Activated naive CD4-positive, alpha-beta T cell treated with anti-CD3 and anti-CD28 coated beads for 36 hours (primary cell): Measurements from ENCODE around the gene LTB4R2. TPM values are rescaled to one million over a fixed set of nuclear protein-coding genes. Genes with fewer than 3 reads are reported as not detected.

ENCODE experiments used
- CTCF ChIA-PET: fragments of 350-600 bp; sonication (Branson Sonifier 250); formaldehyde crosslinking; loops from one replicate; lab custom pipeline; 2021; ENCODE audit warnings: antibody characterized with exemption; lab: Charles Lee
- DNase-seq: peaks from one replicate; pipeline ENCODE4 v3.0.0-alpha.2; 2020
- H3K27ac Mint-ChIP-seq: one replicate; pipeline ENCODE4 v1.8.0; 2021; ENCODE audit warnings: mild to moderate bottlenecking, mixed read lengths
- H3K27me3 Mint-ChIP-seq: one replicate; pipeline ENCODE4 v1.8.0; 2021; ENCODE audit warnings: low read depth, mixed read lengths
- H3K36me3 Mint-ChIP-seq: one replicate; pipeline ENCODE4 v1.8.0; 2021; ENCODE audit warnings: low read depth, mixed read lengths
- H3K4me1 Mint-ChIP-seq: one replicate; pipeline ENCODE4 v1.8.0; 2021; ENCODE audit warnings: low read depth, mixed read lengths
- H3K4me3 Mint-ChIP-seq: one replicate; pipeline ENCODE4 v1.8.0; 2021; ENCODE audit warnings: mild to moderate bottlenecking, moderate library complexity, mixed read lengths
- H3K9me3 Mint-ChIP-seq: one replicate; pipeline ENCODE4 v1.8.0; 2021; ENCODE audit warnings: mixed read lengths
- intact Hi-C: fragments of 100-400 bp; cut with micrococcal nuclease; formaldehyde crosslinking; loops from one replicate; pipeline ENCODE4 v1.15.1; 2023
- total RNA-seq, 2 experiments: library from RNA; stranded (reverse); gene quantifications; one replicate each; pipeline ENCODE4 v1.2.3, GENCODE V29; 2021

The LTB4R2 gene
- total RNA-seq, 2 experiments from 2014 or later: 12.2 to 12.8 TPM

GRCh38 chr14:24290746-24291145, 19.2 kb upstream of the LTB4R2 start:
- Mint-ChIP-seq H3K27ac (no peak overlapping the region), H3K4me1 (peaks cover 25% of the 10 kb centered on the region), H3K9me3 (no peaks in the 10 kb centered on the region), H3K36me3 (peaks cover 19% of the 10 kb centered on the region), H3K4me3 (no peak overlapping the region), H3K27me3 (no peaks in the 10 kb centered on the region)
- CTCF ChIA-PET: interaction anchor here (0.8 to 5.4 kb wide), 10 partner anchors 7 to 141 kb away, joined by 3 to 49 read pairs (median 10); partner anchors contain the start of genes CIDEB, LTB4R, LTB4R2 and MDP1
- DNase-seq: no peak
- intact Hi-C loops: no loop called here

- H3K9me3 Mint-ChIP-seq: no peaks in the 10 kb centered on the region
- no peaks in the 10 kb centered on the region for H3K27me3 Mint-ChIP-seq
- H3K36me3 Mint-ChIP-seq: peaks cover 21% of the 10 kb centered on the region
- peaks cover 32% of the 10 kb centered on the region for H3K4me1 Mint-ChIP-seq
- CTCF ChIA-PET: interaction anchor here (0.6 to 5.4 kb wide), 7 partner anchors 11 to 74 kb away, joined by 3 to 49 read pairs (median 28); partner anchors contain the start of genes CIDEB, LTB4R, LTB4R2 and RABGGTA
- no peak for DNase-seq
- no peak overlapping the region for H3K4me3 Mint-ChIP-seq
- intact Hi-C loops: no loop called here
- H3K27ac Mint-ChIP-seq: no peak overlapping the region
Observed at GRCh38 chr14:24291446-24292117, 18.4 kb upstream of the LTB4R2 start.

GRCh38 chr14:24292118-24292807, 17.7 kb upstream of the LTB4R2 start:
- Mint-ChIP-seq H3K4me3 (no peak overlapping the region), H3K27ac (no peak overlapping the region), H3K36me3 (peaks cover 23% of the 10 kb centered on the region), H3K27me3 (no peaks in the 10 kb centered on the region), H3K4me1 (peaks cover 39% of the 10 kb centered on the region), H3K9me3 (no peaks in the 10 kb centered on the region)
- intact Hi-C loops: no loop called here
- no peak for DNase-seq
- CTCF ChIA-PET: interaction anchor here (0.6 to 5.4 kb wide), 6 partner anchors 12 to 144 kb away, joined by 3 to 49 read pairs (median 21); partner anchors contain the start of genes CIDEB, LTB4R, LTB4R2 and TINF2

- peaks cover 21% of the 10 kb centered on the region for H3K36me3 Mint-ChIP-seq
- CTCF ChIA-PET: interaction anchor here (0.9 to 5.4 kb wide), 3 partner anchors 15 to 77 kb away, joined by 3 to 49 read pairs (median 32); partner anchors contain the start of genes CIDEB, LTB4R, LTB4R2 and TINF2
- intact Hi-C loops: no loop called here
Observed at GRCh38 chr14:24293525-24293924, 16.4 kb upstream of the LTB4R2 start.

GRCh38 chr14:24296341-24297157, 13.4 kb upstream of the LTB4R2 start:
- peaks cover 9% of the 10 kb centered on the region for H3K36me3 Mint-ChIP-seq
- peaks cover 42% of the 10 kb centered on the region for H3K4me1 Mint-ChIP-seq
- H3K9me3 Mint-ChIP-seq: no peaks in the 10 kb centered on the region
- DNase-seq: peak; percentile 90
- H3K27ac Mint-ChIP-seq: peak overlapping the region; percentile 78
- intact Hi-C loops: loop anchor here (1.0 to 5.0 kb wide), 10 partner anchors 17 to 282 kb away; partner anchors contain the start of genes IRF9, MDP1, PCK2 and RABGGTA
- H3K4me3 Mint-ChIP-seq: no peak overlapping the region
- CTCF ChIA-PET: interaction anchor here (0.7 to 9.3 kb wide), 31 partner anchors 7 to 260 kb away, joined by 3 to 310 read pairs (median 5); partner anchors contain the start of genes CHMP4A, CIDEB, LTB4R and MDP1
- no peaks in the 10 kb centered on the region for H3K27me3 Mint-ChIP-seq

More at GRCh38 chr14:24293525-24293924, 16.4 kb upstream of the LTB4R2 start:
- no peak overlapping the region for H3K27ac Mint-ChIP-seq
- H3K27me3 Mint-ChIP-seq: no peaks in the 10 kb centered on the region
- DNase-seq: no peak
- peaks cover 38% of the 10 kb centered on the region for H3K4me1 Mint-ChIP-seq
- no peaks in the 10 kb centered on the region for H3K9me3 Mint-ChIP-seq
- H3K4me3 Mint-ChIP-seq: no peak overlapping the region

- H3K27ac Mint-ChIP-seq: peak overlapping the region; percentile 78
- CTCF ChIA-PET: interaction anchor here (0.7 to 9.3 kb wide), 34 partner anchors 8 to 261 kb away, joined by 3 to 310 read pairs (median 5); partner anchors contain the start of genes CHMP4A, CIDEB, IRF9 and LTB4R
- peaks cover 47% of the 10 kb centered on the region for H3K4me1 Mint-ChIP-seq
Observed at GRCh38 chr14:24297190-24297964, 12.6 kb upstream of the LTB4R2 start.

GRCh38 chr14:24298892-24299254, 11.1 kb upstream of the LTB4R2 start:
- CTCF ChIA-PET: interaction anchor here (0.6 to 9.3 kb wide), 14 partner anchors 9 to 152 kb away, joined by 3 to 310 read pairs (median 18); partner anchors contain the start of genes CHMP4A, CIDEB, IRF9 and LTB4R
- DNase-seq: peak; percentile 38
- no peaks in the 10 kb centered on the region for H3K27me3 Mint-ChIP-seq
- H3K9me3 Mint-ChIP-seq: no peaks in the 10 kb centered on the region
- intact Hi-C loops: loop anchor here (1.0 to 5.0 kb wide), 8 partner anchors 9 to 207 kb away; partner anchors contain the start of genes CHMP4A, DCAF11, GMPR2 and IPO4
- peak overlapping the region; percentile 89 for H3K27ac Mint-ChIP-seq
- H3K4me1 Mint-ChIP-seq: peaks cover 47% of the 10 kb centered on the region
- H3K4me3 Mint-ChIP-seq: peak overlapping the region; percentile 87
- H3K36me3 Mint-ChIP-seq: peaks cover 11% of the 10 kb centered on the region

More at GRCh38 chr14:24297190-24297964, 12.6 kb upstream of the LTB4R2 start:
- Mint-ChIP-seq H3K27me3 (no peaks in the 10 kb centered on the region), H3K9me3 (no peaks in the 10 kb centered on the region), H3K4me3 (no peak overlapping the region), H3K36me3 (peaks cover 14% of the 10 kb centered on the region)
- DNase-seq: no peak
- intact Hi-C loops: loop anchor here (1.0 to 5.0 kb wide), 9 partner anchors 18 to 283 kb away; partner anchors contain the start of genes IRF9, MDP1, PCK2 and TM9SF1

- CTCF ChIA-PET: interaction anchor here (0.6 to 9.3 kb wide), 18 partner anchors 8 to 152 kb away, joined by 3 to 310 read pairs (median 13); partner anchors contain the start of genes CHMP4A, CIDEB, IRF9 and LTB4R
- H3K4me1 Mint-ChIP-seq: peaks cover 47% of the 10 kb centered on the region
- peak within 1 kb of the TSS; percentile 89 for H3K27ac Mint-ChIP-seq
- DNase-seq: peak; percentile 94
- intact Hi-C loops: loop anchor here (1.0 to 5.0 kb wide), 8 partner anchors 9 to 207 kb away; partner anchors contain the start of genes CHMP4A, DCAF11, GMPR2 and IPO4
- H3K27me3 Mint-ChIP-seq: no peaks in the 10 kb centered on the region
- peak within 1 kb of the TSS; percentile 87 for H3K4me3 Mint-ChIP-seq
- H3K9me3 Mint-ChIP-seq: no peaks in the 10 kb centered on the region
- H3K36me3 Mint-ChIP-seq: peaks cover 14% of the 10 kb centered on the region
Observed at GRCh38 chr14:24299255-24300191, 10.4 kb upstream of the LTB4R2 start, which contains the start of the genes DHRS1 and NOP9. Gene DHRS1 (minus strand): TSS chr14:24299780. CDS start chr14:24299106, 674 bp downstream. Gene NOP9 (plus strand): TSS chr14:24299850. CDS start chr14:24299955, 105 bp downstream.

- intact Hi-C loops: no loop called here
- Mint-ChIP-seq H3K27ac (peak overlapping the region; percentile 52), H3K4me1 (peaks cover 47% of the 10 kb centered on the region), H3K36me3 (peaks cover 23% of the 10 kb centered on the region), H3K27me3 (no peaks in the 10 kb centered on the region), H3K4me3 (peak overlapping the region; percentile 87), H3K9me3 (no peaks in the 10 kb centered on the region)
- no peak for DNase-seq
- CTCF ChIA-PET: interaction anchor here (0.6 to 9.3 kb wide), 10 partner anchors 8 to 210 kb away, joined by 3 to 310 read pairs (median 6); partner anchors contain the start of genes CIDEB, LTB4R, LTB4R2 and MDP1
Observed at GRCh38 chr14:24300326-24300980, 9.5 kb upstream of the LTB4R2 start.
